Spleen (tissue), 7 donors: Measurements from ENCODE around the gene PHRF1.

Experiments used
- POLR2A ChIP-seq, 3 donors: fragments of 450-650 bp; IDR thresholded peaks; one replicate each; pipeline ENCODE4 v1.5.1; 2017; ENCODE audit warnings: antibody characterized with exemption in 3 of 3, mild to moderate bottlenecking in 1 of 3
- TF ChIP-seq, protein P1 (sequence below), 11 experiments: fragments of 200-600 bp in 7 of 11; fragments of 450-650 bp in 4 of 11; sonication (generic) in 4 of 11; IDR thresholded peaks in 8 of 11; conservative IDR thresholded peaks in 3 of 11; 1 replicate in 7 of 11; 2 replicates in 4 of 11; pipeline versions ENCODE4 v1.4.0 to v1.8.0; 2016 to 2021; ENCODE audit warnings: antibody characterized with exemption in 11 of 11, inconsistent platforms in 4 of 11, mild to moderate bottlenecking in 1 of 11
- donor health status: DM: no; HTN: no; CAD: no; lungs with moderate emphysema.
- donor health status: DM: no; HTN: no; CAD: no.
- donor health status: DM: no; HTN: no; CAD: no.

DNA sequence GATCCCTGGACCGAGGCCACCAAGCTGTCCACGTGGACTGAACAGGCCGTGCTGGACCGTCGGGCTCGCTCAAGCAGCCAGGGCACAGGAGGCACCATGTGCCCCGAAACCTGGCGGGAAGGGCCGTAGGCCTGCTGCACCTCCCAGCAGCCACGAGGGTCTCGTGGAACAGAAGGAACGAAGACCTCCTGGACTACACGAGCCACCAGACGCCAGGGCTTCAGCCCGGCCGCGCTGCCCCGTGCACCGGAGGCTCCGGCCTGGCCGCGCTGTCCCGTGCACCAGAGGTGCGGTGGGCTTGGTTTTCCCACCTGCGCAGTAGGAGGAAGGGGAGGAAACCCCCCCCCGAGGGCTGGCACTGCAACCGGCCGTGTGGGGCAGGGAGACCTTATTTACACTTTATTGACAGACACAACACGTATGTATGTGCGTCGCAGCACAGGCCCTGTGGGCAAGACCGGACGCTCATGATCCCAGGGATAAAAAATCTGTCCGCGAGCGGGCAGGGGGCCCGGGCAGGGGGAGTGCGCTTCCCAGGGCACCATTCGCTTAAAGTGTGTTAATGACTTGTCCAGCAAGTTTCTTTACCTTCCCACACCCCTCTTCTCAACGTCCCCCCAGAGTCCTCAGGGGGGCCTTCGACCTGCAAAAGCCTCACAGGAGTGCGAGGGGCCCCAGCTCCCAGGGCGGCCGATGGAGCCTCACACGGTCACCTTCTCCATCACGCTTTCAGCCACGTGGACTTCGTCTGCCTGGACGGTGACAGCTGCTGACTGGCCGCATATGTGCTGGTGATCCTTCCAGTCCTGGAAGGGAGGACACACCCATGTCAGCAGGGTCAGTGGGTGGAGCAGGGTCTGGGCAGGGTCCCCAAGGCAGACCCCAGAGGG is 67.8 kb downstream of the PHRF1 start:
- TF ChIP-seq POLR2A (IDR thresholded peaks at IDR 0.05): no peak
- TF ChIP-seq, protein P1, sequence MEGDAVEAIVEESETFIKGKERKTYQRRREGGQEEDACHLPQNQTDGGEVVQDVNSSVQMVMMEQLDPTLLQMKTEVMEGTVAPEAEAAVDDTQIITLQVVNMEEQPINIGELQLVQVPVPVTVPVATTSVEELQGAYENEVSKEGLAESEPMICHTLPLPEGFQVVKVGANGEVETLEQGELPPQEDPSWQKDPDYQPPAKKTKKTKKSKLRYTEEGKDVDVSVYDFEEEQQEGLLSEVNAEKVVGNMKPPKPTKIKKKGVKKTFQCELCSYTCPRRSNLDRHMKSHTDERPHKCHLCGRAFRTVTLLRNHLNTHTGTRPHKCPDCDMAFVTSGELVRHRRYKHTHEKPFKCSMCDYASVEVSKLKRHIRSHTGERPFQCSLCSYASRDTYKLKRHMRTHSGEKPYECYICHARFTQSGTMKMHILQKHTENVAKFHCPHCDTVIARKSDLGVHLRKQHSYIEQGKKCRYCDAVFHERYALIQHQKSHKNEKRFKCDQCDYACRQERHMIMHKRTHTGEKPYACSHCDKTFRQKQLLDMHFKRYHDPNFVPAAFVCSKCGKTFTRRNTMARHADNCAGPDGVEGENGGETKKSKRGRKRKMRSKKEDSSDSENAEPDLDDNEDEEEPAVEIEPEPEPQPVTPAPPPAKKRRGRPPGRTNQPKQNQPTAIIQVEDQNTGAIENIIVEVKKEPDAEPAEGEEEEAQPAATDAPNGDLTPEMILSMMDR (IDR thresholded peaks at IDR 0.05 in 8 of 11, conservative IDR thresholded peaks at IDR 0.05 in 3 of 11): no peak
